HEK293 (cell line): Measurements from ENCODE around the gene HTT.

Source experiments
- CTCF ChIP-seq: fragments of 450-650 bp; formaldehyde crosslinking; IDR thresholded peaks from 2 replicates; pipeline ENCODE4 v1.5.1; 2016; ENCODE audit warnings: missing biosample characterization, missing genetic modification characterization
- ZFP69B ChIP-seq: fragments of 450-650 bp; formaldehyde crosslinking; IDR thresholded peaks from 2 replicates; pipeline ENCODE4 v1.5.1; 2016; ENCODE audit warnings: missing biosample characterization, missing genetic modification characterization
- ZNF214 ChIP-seq: fragments of 450-650 bp; formaldehyde crosslinking; IDR thresholded peaks from 2 replicates; pipeline ENCODE4 v1.5.1; 2017; ENCODE audit warnings: missing biosample characterization, mild to moderate bottlenecking, missing genetic modification characterization, borderline replicate concordance

DNA sequence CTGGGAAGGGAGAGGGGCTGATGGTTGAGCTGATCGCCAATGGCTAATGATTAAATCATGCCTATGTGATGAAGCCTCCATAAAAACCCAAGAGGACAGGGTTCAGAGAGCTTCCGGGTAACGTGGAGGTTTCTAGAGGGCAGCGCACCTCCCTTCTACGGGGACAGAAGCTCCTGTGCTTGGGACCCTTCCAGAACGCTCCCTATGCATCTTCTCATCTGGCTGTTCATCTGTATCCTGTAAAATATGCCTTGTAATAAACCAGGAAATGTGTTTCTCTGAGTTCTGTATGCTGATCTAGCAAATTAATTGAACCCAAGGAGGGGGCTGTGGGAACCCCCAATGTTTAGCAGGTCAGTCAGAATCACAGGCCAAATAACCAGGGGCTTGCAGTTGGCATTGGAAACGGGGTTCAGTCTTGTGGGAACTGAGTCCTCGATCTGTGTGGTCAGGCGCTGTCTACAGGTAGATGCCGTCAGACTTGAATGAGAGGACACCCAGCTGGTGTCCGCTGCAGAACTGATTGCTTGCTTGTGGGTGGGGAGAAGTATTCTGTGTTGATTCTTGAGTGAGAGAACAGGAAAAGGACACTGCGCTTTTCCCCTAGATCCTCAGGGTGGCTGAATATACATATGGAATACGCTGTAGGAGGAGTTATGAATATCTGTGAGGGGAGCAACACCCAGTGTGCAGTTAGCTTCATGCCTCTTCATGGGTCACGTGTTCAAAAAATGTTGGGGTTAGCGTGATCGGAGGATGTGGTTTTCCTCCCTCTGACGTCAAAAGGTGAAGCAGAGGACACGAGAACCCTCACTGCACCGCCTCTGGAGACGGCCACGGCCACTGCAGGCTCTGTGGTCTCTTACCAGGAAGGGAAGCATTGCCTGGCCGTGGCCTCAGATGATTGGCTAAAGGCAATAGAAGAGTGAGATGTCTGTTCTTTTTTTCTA, 29.3 kb upstream of the HTT start:
- TF ChIP-seq CTCF (tag by site-specific recombination), result no peak
- TF ChIP-seq ZNF214 (tag by site-specific recombination), result no peak
- TF ChIP-seq ZFP69B (tag by site-specific recombination), result no peak
